K562 (cell line): Measurements from ENCODE around the gene PRLH. TPM values are rescaled to one million over a fixed set of nuclear protein-coding genes. Genes with fewer than 3 reads are reported as not detected.

Source experiments
- ATAC-seq: fragments of 200-7000 bp; cut with Tn5 transposase; 3 replicates; pipeline ENCODE4 v1.9.1; 2020; ENCODE audit warnings: moderate library complexity
- BruUV-seq: library from RNA; stranded (reverse); fragments of 400-500 nt; replicated peaks from 2 replicates; lab custom pipeline; 2021; lab: Mats Ljungman, UMichigan
- CTCF ChIA-PET: fragments of 300-600 bp; formaldehyde crosslinking; extraction: SDS; loops from one replicate; lab custom pipeline; 2021; ENCODE audit warnings: low intra/inter-chr PET ratio; lab: Yijun Ruan, JAX
- POLR2A ChIA-PET: fragments of 300-600, 350-650 bp; sonication (Branson Sonifier 250); formaldehyde crosslinking; extraction: SDS; loops from one replicate; lab custom pipeline; 2021; ENCODE audit warnings: antibody characterized with exemption, inconsistent platforms; lab: Yijun Ruan, JAX
- DNase-seq, 4 experiments: peaks; one replicate each; pipeline versions ENCODE4 v3.0.0 to v3.0.0-alpha.2; 2011 to 2018; ENCODE audit warnings: low spot score in 3 of 4, mixed read lengths in 3 of 4; ENCODE audit errors: extremely low read depth in 1 of 4
- FAIRE-seq: peaks from 2 replicates; lab custom pipeline; 2011; peaks lifted over from hg19 to GRCh38; lab: Jason Lieb, UNC
- H2AFZ ChIP-seq: 2 replicates; pipeline ENCODE4 v1.6.0; 2011; ENCODE audit warnings: low read depth, low read length, control low read depth, inconsistent platforms
- H3K27ac ChIP-seq: fragments of 200-600 bp; 3 replicates; pipeline ENCODE4 v1.8.0; 2011; ENCODE audit warnings: low read depth, mild to moderate bottlenecking, control low read depth, inconsistent platforms, low read length, moderate library complexity, mixed read lengths; ENCODE audit errors: extremely low read depth
- H3K27me3 ChIP-seq, 2 experiments: fragments of 300-600 bp in 1 of 2; 2 replicates in 1 of 2; 3 replicates in 1 of 2; pipeline versions ENCODE4 v1.6.0 to v1.8.0; 2011; ENCODE audit warnings: inconsistent platforms in 2 of 2, low read length in 2 of 2, mild to moderate bottlenecking in 1 of 2, mixed read lengths in 1 of 2, moderate library complexity in 1 of 2; ENCODE audit not compliant: control insufficient read depth in 2 of 2, insufficient read depth in 2 of 2
- H3K36me3 ChIP-seq: fragments of 300-600 bp; 3 replicates; pipeline ENCODE4 v1.8.0; 2011; ENCODE audit warnings: mild to moderate bottlenecking, low read length, inconsistent platforms; ENCODE audit not compliant: control insufficient read depth, insufficient read depth
- H3K4me1 ChIP-seq, 2 experiments: fragments of 200-600 bp in 1 of 2; replicated peaks in 1 of 2; 2 replicates in 1 of 2; 3 replicates in 1 of 2; pipeline versions ENCODE4 v1.5.1 to v1.8.0; 2011; ENCODE audit warnings: inconsistent platforms in 2 of 2, low read length in 2 of 2, mild to moderate bottlenecking in 1 of 2, mixed read lengths in 1 of 2, moderate library complexity in 1 of 2; ENCODE audit not compliant: control insufficient read depth in 2 of 2, insufficient read depth in 2 of 2
- H3K4me2 ChIP-seq: 2 replicates; pipeline ENCODE4 v1.6.1; 2011; ENCODE audit warnings: low read length, control low read depth, inconsistent platforms, mixed read lengths; ENCODE audit not compliant: insufficient read depth
- H3K4me3 ChIP-seq: fragments of 200-600 bp; sonication (generic), shearing (Covaris generic); 2 replicates; pipeline ENCODE4 v1.5.1; 2016; ENCODE audit warnings: control low read depth, inconsistent platforms
- H3K79me2 ChIP-seq: fragments of 200-600 bp; 3 replicates; pipeline ENCODE4 v1.8.0; 2011; ENCODE audit warnings: low read length, inconsistent platforms; ENCODE audit not compliant: control insufficient read depth, insufficient read depth
- H3K9ac ChIP-seq, 2 experiments: 2 replicates each; pipeline versions ENCODE4 v1.6.0 to v1.6.1; 2011; ENCODE audit warnings: low read depth in 2 of 2, low read length in 2 of 2, control low read depth in 1 of 2, inconsistent platforms in 1 of 2, mild to moderate bottlenecking in 1 of 2, mixed read lengths in 1 of 2; ENCODE audit not compliant: insufficient read depth in 1 of 2
- H3K9me1 ChIP-seq: one replicate; pipeline ENCODE4 v1.6.0; 2011; ENCODE audit warnings: inconsistent platforms, mild to moderate bottlenecking, low read length, moderate library complexity; ENCODE audit not compliant: control insufficient read depth, insufficient read depth
- H3K9me3 ChIP-seq: replicated peaks from 2 replicates; pipeline ENCODE4 v1.5.1; 2011; ENCODE audit warnings: low read depth, low read length, inconsistent platforms; ENCODE audit not compliant: control insufficient read depth, insufficient read depth
- H4K20me1 ChIP-seq: replicated peaks from 2 replicates; pipeline ENCODE4 v1.6.1; 2011; ENCODE audit warnings: low read length, inconsistent platforms, mixed read lengths; ENCODE audit not compliant: control insufficient read depth, insufficient read depth
- ELF2 ChIP-seq: fragments of 250-450 bp; sonication (Bioruptor Pico); IDR thresholded peaks from 2 replicates; pipeline ENCODE4 v1.5.0; 2021; ENCODE audit warnings: mild to moderate bottlenecking
- ELK1 ChIP-seq: sonication (generic); formaldehyde crosslinking; IDR thresholded peaks from 2 replicates; pipeline ENCODE4 v1.8.1; 2022; ENCODE audit warnings: missing genetic modification reagents
- FUS ChIP-seq: fragments of 200-400 bp; formaldehyde crosslinking; optimal IDR thresholded peaks from 2 replicates; pipeline ENCODE3; 2017; ENCODE audit warnings: low read depth, low read length
- HINFP ChIP-seq: fragments of 450-650 bp; conservative IDR thresholded peaks from 2 replicates; pipeline ENCODE4 v1.6.1; 2016; ENCODE audit warnings: missing genetic modification characterization, low read depth, mild to moderate bottlenecking, control low read depth, missing compliant biosample characterization
- HNRNPLL ChIP-seq: fragments of 200-400 bp; formaldehyde crosslinking; IDR thresholded peaks from 2 replicates; pipeline ENCODE4 v1.6.1; 2017; ENCODE audit warnings: low read length, low read depth, mild to moderate bottlenecking; ENCODE audit not compliant: poor library complexity, severe bottlenecking
- LARP7 ChIP-seq: fragments of 450-650 bp; IDR thresholded peaks from 2 replicates; pipeline ENCODE4 v1.6.1; 2016
- MCM3 ChIP-seq: fragments of 450-650 bp; IDR thresholded peaks from 2 replicates; pipeline ENCODE4 v1.6.1; 2016
- MEF2A ChIP-seq: IDR thresholded peaks from 2 replicates; pipeline ENCODE4 v1.6.1; 2011; ENCODE audit warnings: low read depth, mild to moderate bottlenecking, low read length, moderate library complexity; ENCODE audit not compliant: control insufficient read depth
- PATZ1 ChIP-seq: fragments of 250-450 bp; sonication (Bioruptor Pico); IDR thresholded peaks from 2 replicates; pipeline ENCODE4 v1.5.0; 2020; ENCODE audit warnings: mild to moderate bottlenecking, borderline replicate concordance
- RFX1 ChIP-seq: fragments of 450-650 bp; IDR thresholded peaks from 2 replicates; pipeline ENCODE4 v1.6.1; 2016; ENCODE audit warnings: mild to moderate bottlenecking, moderate library complexity
- TFAM ChIP-seq: fragments of 250-450 bp; sonication (Bioruptor Pico); conservative IDR thresholded peaks from 2 replicates; pipeline ENCODE4 v1.5.0; 2021; ENCODE audit warnings: mild to moderate bottlenecking, moderate library complexity
- U2AF1 ChIP-seq: fragments of 200-400 bp; formaldehyde crosslinking; optimal IDR thresholded peaks from 2 replicates; pipeline ENCODE3; 2017; ENCODE audit warnings: mild to moderate bottlenecking, low read depth, low read length, moderate library complexity
- WHSC1 ChIP-seq: IDR thresholded peaks from one replicate; pipeline ENCODE4 v1.6.1; 2012; ENCODE audit warnings: low read length, control low read depth, inconsistent platforms
- ZNF311 ChIP-seq: fragments of 250-450 bp; sonication (Bioruptor Pico); IDR thresholded peaks from 2 replicates; pipeline ENCODE4 v1.4.0; 2020; ENCODE audit warnings: mild to moderate bottlenecking, moderate library complexity
- ZNF395 ChIP-seq: fragments of 200-800 bp; sonication (Bioruptor generic); IDR thresholded peaks from 2 replicates; pipeline ENCODE4 v1.6.1; 2017; ENCODE audit warnings: missing genetic modification characterization, missing compliant biosample characterization
- ZNF551 ChIP-seq: fragments of 250-450 bp; sonication (Bioruptor Pico); IDR thresholded peaks from 2 replicates; pipeline ENCODE4 v1.5.0; 2021; ENCODE audit warnings: mild to moderate bottlenecking, moderate library complexity
- ZNF707 ChIP-seq: fragments of 250-450 bp; sonication (Bioruptor Pico); conservative IDR thresholded peaks from 2 replicates; pipeline ENCODE4 v1.8.0; 2022; ENCODE audit warnings: inconsistent platforms, mild to moderate bottlenecking, moderate library complexity
- ZNF77 ChIP-seq: fragments of 250-450 bp; sonication (Bioruptor Pico); IDR thresholded peaks from 2 replicates; pipeline ENCODE4 v1.5.0; 2020
- WGBS: fragments of 100-300 bp; shearing (Covaris generic); methylation state at CpG from one replicate; pipeline ENCODE4 v1.1.6; 2016; ENCODE audit warnings: low coverage, mixed read lengths; ENCODE audit not compliant: insufficient coverage; ENCODE audit errors: missing lambda C conversion rate; 5-methylcytosine and 5-hydroxymethylcytosine counted together
- in situ Hi-C: fragments of 300-500 bp; cut with MboI; formaldehyde crosslinking; loops from 4 replicates; pipeline ENCODE4 v1.15.0; 2018; ENCODE audit warnings: inconsistent platforms, mixed read lengths
- intact Hi-C: fragments of 100-400 bp; cut with micrococcal nuclease; formaldehyde crosslinking; loops from 2 replicates; pipeline ENCODE4 v1.14.2; 2022
- polyA plus RNA-seq, 8 experiments: library from polyadenylated mRNA; depleted of rRNA in 4 of 8; stranded (reverse) in 5 of 8; unstranded in 3 of 8; fragments of >200 nt; fragmentation: Nextera tagmentation in 2 of 8; fragmentation: Illumina TruSeq in 1 of 8; extraction: Ambion mirVana in 2 of 8; extraction: Trizol in 1 of 8; gene quantifications; 2 replicates each; pipeline versions ENCODE4 v1.2.1 to v1.2.3, GENCODE V29; 2011 to 2014; ENCODE audit warnings: inconsistent platforms in 1 of 8, missing spikeins in 1 of 8
- total RNA-seq, 7 experiments: library from RNA; depleted of rRNA in 6 of 7; stranded (reverse); fragments of >200 nt in 6 of 7; fragmentation: Illumina TruSeq in 2 of 7; extraction: Trizol in 2 of 7; gene quantifications; 2 replicates each; pipeline versions ENCODE4 v1.2.1 to v1.2.3, GENCODE V29; 2011 to 2021; ENCODE audit warnings: low replicate concordance in 1 of 7

Gene PRLH
- total and polyA plus RNA-seq, 9 of the 15 experiments (the other 6 are each of a cell fraction or from before 2014, with no cell fraction given), result not detected

DNA sequence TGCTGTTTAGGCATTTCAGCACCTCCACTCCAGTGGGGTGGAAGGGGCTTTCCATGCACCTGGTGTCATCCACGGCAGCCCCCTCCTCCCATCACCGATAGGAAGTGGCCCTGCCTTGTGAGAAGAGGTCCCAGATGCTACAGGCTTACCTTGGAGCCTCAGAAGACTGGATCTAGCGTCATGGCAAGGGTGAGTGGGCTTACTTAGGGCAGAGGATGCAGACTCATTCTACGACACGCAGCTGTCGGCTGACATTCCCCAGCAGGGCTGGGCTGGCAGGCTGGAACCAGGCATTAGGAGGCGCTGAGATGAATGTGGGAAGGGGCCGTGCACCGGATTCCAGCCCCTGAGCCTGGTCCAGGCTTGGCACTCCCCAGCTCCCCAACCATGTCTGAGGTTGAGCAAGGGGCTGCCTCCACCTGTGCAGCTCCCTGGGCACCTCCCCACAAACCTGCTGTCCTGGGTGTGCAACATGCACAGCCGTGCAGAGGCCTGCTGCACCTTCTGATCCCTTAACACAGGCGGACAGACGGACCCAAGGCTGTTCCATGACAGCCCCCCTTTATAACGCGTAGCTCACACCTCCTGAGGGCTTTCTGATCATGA, 1.7 kb upstream of the PRLH start:
- Histone ChIP-seq H3K4me2 (no peak overlapping the region), H3K4me3 (no peak overlapping the region), H2AFZ (no peak overlapping the region), H3K9ac (no peak overlapping the region), H3K79me2 (no peaks in the 10 kb centered on the region), H3K9me1 (no peaks in the 10 kb centered on the region), H3K4me1 (no peaks in the 10 kb centered on the region; a peak in 1 of 5 replicates), H3K27ac (no peak overlapping the region), H3K36me3 (no peaks in the 10 kb centered on the region), H4K20me1 (no peaks in the 10 kb centered on the region), H3K27me3 (peaks cover 4 to 38% of the 10 kb centered on the region in 2 experiments; a peak in 4 of 5 replicates), H3K9me3 (no peaks in the 10 kb centered on the region; the same call in 1 of the 2 replicates)
- CTCF ChIA-PET, result no interaction called here
- TF ChIP-seq HINFP (tag), result no peak
- no peak for TF ChIP-seq ZNF551 (CRISPR knock-in tag)
- no peak for TF ChIP-seq MEF2A
- no peak for TF ChIP-seq FUS
- no peak for TF ChIP-seq ZNF395 (CRISPR knock-in tag)
- TF ChIP-seq ELF2 (CRISPR knock-in tag), result no peak
- TF ChIP-seq LARP7, result no peak
- TF ChIP-seq ZNF77, result no peak
- TF ChIP-seq ELK1 (CRISPR knock-in tag), result no peak
- no peak for TF ChIP-seq HNRNPLL
- no peak for TF ChIP-seq ZNF707 (CRISPR knock-in tag)
- TF ChIP-seq U2AF1, result no peak
- no peak for TF ChIP-seq MCM3
- TF ChIP-seq WHSC1, result no peak
- TF ChIP-seq ZNF311, result no peak
- no peak for TF ChIP-seq PATZ1 (CRISPR knock-in tag)
- TF ChIP-seq RFX1, result no peak
- TF ChIP-seq TFAM (CRISPR knock-in tag), result no peak
- DNase-seq, result no peak
- no peak for ATAC-seq
- no peak for FAIRE-seq
- WGBS, result 1% methylated on average over 9 of the region's 14 CpGs
- POLR2A ChIA-PET, result interaction anchor here (0.6 kb wide), 1 partner anchor 16 kb away, joined by 3 read pairs; no protein-coding TSS in a partner anchor
- intact Hi-C loops (no loop called here), in situ Hi-C loops (loop anchor here (10.0 kb wide), 1 partner anchor 440 kb away; no protein-coding TSS in a partner anchor)
- no TSS peak for BruUV-seq
